ENCODE results near the gene FRMD1.
A peak's percentile ranks its signal among the peaks of the same experiment; 100 is the strongest.

The FRMD1 gene

DNA sequence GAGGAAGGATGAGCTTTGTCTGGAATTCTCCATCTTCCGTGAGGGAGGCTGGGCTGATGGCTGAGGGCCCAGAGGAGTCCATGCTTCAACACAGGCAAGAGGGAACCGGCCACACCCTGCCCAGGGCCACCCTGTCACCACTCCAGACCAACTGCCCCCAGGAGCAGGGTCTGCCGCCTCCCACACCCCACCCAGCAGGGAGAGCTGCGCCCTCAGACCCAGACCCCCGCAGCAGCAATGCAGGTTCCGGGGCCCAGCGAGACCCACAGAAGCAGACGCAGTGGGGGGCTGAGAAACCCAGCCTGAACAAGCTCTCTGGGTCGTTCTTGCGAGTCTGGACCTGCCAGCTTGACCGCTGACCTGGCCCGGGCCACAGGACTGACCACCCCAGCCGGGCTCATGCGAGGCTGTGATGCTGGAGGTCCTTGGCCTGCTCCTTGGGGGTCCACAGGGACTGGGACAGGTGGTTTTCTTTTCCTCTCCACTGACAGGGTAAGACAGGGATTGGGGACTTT, 25.0 kb downstream of the FRMD1 start:
- no peak for DNase-seq

DNA sequence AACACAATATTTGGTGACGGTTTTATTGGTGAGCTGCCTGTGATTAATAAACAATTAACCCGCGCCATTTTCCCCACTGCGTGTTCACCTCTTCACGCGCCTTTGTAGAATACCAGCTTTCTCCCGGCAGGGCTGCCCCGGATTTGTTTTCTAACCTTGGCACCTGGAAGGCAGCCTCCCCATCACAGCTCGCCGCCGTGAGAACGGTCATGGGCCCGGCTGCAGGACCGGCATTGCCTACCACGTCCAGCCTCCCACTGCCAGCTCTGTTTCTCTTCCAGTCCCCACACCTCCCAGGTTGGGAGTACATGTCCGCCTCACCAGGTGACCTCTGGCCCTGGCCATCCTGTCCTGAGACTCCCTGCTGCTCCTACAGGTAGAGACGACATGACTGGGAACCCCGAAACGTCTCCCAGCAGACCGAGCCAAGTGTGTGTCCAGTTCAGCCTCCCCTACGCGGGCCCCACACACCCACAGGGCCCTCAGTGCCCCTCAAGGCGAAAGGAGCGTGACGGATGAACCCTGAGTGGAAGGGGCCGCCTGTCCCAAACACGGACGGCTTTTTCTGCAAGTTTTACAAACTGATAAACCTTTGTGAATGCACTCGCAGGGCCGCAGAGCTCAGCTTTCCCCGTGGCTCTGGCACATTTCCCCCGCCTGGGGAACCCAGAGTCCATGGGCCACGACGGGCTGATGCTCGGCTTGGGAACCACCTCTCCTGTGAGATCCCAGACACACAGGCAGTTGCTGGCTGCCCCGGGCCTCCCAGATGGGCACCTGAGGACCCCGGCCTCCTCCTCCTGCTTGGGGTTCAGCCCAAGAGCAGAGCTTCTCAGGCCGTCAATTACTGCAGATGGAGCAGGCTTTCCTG, 25.7 kb downstream of the FRMD1 start:
- no peak for DNase-seq

DNA sequence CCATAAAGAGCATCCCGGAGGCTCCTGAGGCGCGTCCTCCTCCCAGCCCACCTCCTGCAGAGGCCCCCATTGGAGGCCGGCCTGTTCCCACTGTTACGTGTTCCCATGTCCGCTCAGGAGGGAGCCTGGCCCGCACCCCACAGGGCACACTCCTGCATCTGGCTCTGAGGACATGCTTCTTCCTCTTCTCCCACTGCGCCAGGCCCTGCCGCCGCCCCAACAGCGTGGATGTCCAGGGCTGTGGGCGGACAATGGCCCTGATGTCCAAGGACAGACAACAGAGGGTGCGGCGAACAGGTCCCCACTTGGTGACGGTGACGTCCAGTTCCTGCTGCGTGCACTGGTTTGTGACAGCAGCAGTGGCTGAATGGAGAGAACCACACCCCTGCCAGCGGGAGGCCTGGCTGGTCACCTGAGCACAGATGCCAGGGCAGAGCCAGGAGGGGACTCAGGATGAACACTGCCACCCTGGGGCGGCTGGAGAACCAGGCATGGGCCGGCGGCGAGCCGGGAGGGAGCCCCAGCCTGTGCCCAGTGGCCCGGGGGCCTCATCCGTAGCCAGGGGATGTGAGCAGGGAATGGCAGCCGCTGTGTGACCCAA, 26.6 kb downstream of the FRMD1 start:
- peak; percentile 62 for DNase-seq

DNA sequence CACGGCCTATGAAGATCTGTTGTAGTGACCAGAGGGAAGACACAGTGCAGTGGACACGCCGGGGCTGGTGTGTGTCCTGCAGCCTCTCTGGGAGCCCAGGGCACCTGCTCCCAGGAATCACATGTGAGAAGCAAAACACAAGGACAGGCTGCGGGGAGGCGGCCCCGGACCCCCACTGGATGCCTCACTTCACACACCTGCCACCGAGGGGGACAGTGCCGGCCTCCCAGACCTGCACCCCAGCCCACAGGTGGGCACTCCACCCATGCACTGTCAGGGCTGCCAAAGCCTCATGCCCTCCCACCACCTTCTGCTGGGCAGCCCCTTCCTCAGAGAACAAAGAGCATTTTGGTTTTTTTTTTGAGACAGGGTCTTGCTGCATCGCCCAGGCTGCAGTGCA, 27.4 kb downstream of the FRMD1 start:
- no peak for DNase-seq

DNA sequence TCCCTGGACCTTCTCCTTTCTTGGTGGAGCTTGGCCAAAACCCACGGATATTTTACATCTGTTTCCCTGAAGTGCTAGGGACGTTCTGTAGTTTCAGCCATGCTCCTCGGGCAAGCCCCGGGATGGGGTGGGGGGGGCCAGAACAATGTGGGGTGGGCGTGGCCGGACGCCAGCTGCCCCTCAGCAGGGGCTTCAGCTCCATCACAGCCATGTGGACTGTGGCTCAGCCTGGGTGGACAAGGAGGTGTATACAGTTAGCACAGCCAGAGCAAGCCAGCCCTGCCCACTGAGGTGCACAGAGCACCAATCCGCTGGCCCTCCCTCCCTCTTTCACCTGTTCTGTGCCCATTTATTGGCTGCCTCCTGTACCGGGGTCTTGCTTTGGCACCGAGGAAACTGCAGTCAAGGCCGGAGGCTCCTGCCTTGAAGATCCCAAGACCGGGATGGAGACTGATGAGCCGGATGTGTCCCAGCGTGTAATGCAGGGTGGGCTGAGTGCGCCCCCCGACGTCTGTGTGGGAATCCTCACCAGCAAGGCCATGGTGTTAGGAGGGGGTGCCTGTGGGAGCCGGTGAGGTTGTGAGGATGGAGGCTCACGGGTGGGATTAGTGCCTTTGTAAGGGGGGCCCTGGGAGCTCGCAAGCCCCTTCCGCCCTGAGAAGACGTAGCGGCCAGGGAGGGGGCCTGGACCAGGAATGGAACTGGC, 28.0 kb downstream of the FRMD1 start:
- DNase-seq: no peak

DNA sequence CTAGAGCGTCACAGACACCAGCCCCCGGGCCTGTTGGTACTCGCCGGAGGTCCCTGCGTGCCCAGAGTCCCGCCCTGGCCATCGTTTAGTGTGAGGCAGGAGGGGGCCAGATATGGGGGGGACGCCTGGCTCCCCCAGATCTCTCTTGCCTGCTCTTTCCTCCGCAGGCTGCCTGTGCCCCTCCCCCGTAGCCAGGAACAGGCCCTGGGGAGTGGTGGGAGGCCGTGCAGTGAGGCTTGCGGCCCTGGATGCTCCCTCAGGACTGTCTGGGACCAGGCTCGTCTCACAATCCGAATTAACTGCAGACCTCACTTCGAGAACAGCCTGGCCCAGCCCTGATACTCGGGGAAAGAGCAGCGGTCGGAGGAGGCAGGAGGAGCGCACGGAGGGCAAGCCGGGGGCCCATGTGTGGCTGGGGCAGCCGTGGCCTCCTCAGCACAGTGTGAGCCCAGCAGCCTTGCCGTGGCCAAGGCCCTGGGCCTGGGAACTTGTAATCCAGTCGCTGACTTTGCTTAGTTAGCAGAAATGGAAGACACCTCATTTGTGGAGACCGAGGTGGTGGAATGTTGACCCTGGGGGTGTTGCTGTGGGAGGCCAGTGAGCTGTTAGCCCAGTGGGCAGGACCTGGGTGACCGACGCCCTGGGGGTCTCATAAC, 28.7 kb downstream of the FRMD1 start:
- DNase-seq: no peak

DNA sequence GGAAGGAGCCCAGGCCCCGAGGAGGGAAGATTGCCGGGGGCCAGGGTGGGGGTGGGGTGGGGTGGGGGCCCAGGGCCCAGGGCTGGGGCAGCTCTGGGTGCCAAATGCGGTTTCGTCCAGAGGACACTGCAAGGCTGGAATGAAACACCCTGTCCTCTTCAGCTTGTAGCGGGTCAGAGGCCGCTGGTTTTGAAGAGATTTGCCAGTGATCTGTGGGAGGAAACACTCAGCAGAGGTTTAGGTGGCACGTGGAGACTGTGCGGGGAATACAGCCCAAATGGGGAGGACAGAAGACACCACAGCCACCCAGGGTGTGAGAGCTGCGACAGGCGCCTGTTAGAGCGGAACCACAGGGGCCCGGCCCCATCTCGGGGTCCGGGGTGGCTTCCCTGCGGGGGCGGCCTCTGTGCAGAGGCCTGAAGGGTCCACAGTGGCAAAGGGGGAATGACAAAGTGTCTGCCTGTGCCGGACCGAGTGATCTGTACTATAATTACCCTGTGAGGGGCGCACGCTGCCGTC, 29.2 kb downstream of the FRMD1 start:
- no peak for DNase-seq

DNA sequence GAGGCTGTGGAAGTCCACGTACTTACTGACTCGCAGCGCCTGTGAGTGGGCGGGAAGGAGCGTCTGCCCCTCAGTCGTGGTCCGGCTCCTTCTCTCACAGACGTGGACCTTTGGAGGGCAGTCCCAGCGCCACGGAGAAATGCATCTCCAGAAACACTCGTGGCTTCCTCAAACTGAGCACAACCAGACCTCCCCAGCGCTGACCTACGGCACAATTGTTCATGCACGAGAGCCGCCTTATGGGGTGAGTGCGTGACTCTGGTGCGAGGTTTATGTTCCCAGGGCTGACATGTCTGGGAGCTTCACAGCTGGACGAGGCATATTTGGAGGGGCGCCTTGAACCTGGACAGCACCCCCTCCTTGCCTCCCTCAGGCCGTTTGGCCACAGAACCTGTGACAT, 29.7 kb downstream of the FRMD1 start:
- no peak for DNase-seq

DNA sequence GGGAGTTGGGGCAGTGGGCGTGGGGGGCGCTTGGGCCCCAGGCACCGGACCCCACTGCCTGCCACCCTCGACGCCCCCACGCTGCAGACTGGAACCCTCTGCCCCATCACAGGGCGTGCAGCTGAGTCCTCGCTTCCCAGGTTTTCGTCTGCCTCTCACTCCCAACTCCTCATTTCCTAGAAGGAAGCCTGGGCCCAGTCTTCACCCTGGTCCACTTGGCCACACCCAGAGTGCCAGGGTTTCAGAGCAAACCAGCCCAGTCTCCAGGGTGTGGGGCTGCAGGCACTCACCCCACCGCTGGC, 30.3 kb downstream of the FRMD1 start:
- no peak for DNase-seq

DNA sequence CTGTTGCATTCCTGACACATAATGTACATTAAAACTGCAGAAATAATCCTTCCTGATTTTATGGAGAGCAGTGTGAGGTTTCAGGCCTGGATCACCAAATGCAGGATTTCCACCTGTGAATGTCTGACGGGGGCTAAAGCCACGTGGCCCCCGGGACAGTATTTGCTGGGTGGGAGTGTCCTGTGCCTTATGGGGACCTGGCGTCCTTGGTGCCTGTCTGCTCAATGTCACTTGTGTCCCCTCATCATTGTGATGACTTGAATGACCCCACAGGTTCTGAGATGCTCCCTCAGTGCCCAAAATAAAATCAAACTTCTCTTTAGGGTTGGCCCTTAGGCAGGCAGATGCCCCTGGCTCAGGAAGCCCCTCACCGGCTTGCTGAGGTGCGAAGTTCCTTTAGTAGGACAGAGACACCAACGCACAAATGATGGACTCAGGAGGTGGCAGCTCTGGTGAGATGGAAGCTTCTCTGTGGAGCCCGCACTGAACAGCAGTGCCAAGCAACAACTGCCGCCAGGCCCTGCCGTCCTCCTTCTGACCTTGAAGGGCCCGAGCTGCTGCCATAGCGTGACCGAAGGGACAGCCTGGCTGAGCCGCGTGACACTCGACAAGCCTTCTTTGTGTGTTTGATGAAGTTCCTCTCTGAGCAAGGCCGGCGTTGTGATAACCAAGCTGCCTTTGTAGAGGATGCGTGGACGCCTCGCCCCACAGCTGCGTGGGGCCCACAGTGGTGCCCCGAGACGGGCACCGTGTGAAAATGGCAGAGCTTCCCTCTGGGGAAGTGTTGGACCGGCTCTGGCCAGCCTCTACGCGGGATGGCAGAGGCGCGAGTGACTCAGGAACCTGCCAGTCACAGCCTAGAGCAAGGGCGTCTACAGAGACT, 30.9 kb downstream of the FRMD1 start:
- no peak for DNase-seq

DNA sequence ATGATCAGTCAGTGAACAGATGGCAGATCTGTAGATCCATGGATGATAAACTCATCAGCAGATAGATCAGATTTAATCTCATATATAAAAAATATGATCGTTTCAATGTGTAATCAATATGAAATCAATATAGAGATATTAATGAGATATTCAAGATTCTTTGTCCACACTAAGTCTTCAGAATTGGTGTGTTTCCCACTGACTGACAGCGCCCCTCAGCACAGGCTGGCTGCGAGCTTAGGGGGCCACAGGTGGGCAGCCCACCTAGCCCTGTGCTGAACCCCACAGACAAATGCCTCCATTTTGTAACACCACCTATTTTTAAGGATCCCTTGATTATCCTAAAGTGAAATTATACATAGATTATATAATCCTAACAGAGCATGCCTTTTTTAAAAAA, 32.3 kb downstream of the FRMD1 start:
- DNase-seq: no peak

DNA sequence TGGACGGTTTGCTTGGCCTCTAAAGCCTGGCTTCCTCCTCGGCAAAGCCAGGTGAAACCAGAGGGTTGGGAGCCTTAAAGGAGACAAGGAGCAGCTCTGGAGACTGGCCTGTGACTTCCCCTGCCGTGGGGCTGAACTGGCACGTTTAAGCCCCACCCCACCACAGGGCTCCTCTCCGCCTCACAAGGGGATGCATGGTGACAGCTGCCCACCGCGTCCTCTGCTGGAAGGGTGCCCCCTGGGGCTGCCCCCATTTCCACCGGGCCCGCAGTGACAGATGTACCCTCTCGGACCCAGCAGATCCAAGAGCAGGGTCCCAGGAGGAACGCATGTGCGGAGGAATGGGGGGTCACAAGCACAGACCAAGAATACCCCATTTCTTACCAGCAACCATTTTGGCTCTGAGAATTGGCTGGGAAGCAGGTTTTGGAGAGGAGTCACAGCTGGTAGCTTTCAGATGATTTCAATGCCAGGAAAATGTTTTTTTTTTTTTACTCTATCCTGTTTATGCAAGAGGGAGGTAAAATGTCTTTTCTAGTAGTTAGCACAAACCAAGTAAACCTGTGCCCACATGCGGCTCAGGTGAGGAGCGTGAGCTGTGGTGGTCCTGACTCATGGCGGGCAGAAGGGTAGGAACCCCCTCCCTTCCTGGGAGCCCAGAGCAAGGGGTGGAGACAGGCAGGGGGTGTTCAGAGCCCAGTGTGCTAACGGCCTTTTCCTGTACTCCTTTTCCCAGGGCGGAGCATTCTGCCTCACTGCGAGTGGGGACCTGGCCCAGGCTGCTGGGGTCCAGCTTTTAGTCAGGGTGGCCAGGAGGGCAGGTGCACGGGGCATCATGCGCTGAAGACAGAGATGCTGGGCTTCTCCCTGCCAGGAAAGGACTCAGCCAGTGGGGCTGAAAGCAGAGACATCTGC, 33.0 kb downstream of the FRMD1 start:
- no peak for DNase-seq

DNA sequence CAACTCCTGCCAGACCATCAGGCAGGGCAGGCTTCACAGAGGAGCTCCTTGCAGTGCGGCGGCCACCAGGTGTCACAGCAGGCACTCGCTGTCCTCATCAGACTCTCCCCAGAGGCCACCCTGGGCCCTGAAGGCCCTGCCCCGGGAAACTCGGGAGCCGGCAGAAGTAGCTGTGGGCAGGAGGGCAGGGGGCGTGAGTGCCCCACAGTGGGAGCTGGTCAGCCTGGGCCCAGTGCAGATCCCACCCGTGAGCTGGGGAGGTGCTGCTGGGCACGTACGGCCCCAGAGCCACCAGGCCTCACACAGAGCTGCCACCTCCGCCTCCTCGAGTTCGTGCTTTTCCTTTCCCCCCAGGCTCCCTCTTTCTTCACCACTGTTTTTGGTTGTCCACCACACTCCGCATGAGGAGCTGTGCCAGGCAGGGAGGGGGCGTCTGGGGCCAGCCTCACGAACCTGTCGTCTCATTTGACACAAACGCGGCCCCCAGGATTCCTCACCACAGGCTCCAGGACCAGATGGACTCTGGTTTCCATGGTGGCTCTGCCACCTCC, 33.8 kb downstream of the FRMD1 start:
- no peak for DNase-seq

DNA sequence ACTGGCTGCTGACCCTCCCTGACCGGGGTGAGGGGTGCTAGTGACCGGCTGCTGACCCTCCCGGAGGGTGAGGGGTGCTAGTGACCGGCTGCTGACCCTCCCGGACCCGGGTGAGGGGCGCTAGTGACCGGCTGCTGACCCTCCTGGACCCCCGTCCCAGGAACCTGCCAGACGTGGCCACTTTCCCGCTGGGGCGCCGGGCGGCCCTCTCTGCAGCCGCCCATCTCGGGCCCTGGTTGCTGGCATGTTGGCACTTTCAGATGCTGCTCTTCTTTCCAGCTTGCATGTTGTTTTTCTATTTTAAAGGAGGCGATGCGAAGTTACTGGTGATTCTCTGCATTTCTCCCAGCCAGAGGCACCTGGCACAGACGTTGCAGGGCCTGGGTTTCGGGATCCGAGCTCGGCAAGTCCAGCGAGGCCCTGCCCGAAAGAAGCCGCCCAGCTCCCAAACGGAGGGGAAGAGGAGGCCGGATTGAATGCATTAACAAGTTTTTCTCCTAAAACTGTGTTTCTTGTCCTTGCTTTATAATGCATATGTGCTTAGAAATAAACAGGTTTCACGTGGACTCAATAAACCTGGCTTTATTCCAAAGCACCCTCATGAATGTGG, 34.4 kb downstream of the FRMD1 start:
- no peak for DNase-seq

DNA sequence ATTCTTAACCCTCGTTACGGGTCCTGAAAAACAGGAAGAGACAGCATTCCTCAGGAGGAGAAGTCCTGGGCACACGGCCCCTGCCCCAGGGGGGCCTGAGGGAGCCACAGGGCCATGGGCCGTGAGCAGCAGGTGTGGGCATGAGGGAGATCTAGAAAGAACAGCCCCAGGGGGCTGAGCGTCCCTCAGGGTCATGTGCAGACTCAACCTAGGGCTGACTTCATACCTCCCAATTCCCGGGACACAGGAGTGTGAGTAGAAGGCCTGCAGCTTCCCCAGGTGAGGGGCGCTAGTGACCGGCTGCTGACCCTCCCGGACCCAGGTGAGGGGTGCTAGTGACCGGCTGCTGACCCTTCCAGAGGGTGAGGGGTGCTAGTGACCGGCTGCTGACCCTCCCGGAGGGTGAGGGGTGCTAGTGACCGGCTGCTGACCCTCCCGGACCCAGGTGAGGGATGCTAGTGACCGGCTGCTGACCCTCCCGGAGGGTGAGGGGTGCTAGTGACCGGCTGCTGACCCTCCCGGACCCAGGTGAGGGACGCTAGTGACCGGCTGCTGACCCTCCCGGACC, 35.1 kb downstream of the FRMD1 start:
- DNase-seq: no peak

DNA sequence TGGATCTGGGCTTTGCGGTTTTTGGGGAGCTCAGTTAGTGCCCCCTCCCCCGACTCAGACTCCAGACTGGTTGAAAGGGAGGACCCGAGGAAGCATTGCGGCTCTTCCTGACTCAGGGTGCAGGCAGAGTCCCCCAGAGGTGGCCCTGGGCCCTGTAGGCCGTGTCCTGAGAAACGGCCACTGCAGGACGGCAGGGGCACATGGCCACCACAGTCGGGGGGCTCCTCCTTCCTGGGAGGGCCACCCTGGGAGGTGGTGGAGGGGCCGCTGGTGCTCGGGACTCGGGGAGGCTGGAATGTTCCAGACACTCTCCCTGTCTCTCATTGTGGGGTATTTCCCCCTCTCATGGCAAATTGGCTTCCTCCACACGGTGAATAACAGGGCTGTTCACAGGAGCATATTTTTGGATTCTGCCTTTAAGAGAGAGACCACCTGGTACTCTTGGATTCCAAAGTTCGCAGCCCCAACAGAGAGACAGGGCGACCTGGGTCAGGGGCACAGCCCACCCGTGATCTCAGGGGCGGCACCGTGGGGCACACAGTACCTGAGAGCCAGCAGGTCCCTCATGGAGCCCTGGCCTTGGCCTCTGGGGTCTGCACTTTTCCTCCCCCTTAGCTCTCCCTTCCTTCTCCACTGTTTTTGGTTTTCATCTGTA, 35.7 kb downstream of the FRMD1 start:
- no peak for DNase-seq

DNA sequence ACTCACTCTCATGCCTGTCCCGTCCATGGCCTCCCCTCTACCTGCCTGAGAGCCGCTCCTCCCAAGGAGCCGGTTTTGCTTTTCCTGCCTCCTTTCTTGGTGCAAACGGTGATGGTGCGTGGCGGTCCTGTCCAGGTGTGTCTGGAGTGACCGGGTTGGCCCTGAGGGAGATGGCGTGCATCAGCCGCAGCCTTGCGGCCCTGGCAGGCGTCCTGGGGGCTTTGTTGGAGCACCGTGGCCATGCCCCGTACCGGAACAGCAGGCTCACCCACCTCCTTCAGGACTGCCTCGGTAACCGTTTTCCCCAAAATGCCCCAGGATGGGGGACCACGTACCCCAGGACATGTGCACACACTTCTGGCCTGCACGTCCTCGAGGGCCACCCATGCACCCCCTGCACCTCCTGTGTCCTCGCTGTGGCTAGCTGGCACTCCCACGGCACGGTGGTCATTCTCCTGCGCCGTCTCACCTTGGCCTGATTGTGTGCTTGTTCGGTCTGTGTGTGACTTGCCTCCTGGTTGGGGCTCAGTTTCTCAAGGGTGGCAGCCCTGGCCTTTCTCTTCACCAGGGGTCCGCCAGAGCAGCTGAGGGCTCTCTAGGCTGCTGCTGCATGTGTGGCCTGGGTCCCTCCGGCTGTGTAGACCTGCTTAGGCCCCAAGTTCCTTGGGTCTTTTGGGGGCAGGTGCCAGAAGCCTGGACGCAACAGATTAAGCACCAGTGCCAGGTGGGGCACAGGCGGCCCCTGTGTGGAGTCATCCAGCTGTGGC, 36.4 kb downstream of the FRMD1 start:
- DNase-seq: no peak

DNA sequence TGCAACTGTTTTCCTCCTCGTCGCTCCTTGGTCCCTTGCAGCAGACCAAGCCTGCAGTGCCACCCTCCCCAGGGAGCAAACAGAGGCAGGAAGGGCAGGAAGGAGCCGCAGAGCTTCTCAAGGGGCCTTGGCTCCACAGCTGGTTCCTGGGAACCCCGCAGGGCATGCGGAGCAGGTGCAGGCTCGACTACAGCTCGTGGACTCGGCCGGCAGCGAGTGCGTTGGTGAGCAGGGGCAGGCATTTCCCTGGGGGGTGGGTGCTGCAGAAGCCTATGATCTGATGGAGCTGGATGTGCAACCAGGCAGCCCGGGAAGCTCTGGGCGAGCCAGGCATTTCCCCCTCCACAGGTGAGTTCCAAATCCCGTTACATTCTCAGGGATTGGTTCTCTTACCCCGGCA, 37.1 kb downstream of the FRMD1 start:
- no peak for DNase-seq

Data from NCI-H510A (cell line).